ENCODE data around the gene NSMCE4A. TPM values are rescaled to one million over a fixed set of nuclear protein-coding genes. Genes with fewer than 3 reads are reported as not detected.
A peak's percentile ranks its signal among the peaks of the same experiment; 100 is the strongest.
"Not testable (repeated sequence)": the region's sequence is repeated elsewhere in the genome, so short reads cannot be mapped to it uniquely, and the experiment has no call there.

The NSMCE4A gene
- polyA plus RNA-seq, 3 donors from 2014 or later = 38.5 to 79.6 (median 48.7) TPM

DNA sequence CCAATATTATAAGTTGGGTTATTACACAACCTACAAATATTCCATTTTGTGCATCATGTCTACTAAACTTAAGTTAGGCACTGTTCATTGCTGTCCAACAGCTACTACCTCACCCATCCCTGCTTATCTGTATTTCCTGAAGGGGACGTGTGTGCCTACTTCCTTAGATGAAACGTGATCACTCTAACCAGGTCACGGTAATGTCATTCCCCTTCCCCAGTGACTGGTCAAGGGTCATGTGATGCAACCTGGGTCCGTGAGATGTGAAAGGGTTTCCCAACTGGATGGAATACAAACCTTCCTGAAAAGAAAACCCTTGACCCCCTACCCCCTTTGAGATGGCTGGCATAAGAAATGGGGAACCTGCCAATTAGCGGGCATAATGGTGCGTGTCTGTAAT, 1.6 kb upstream of the NSMCE4A start:
- peak overlapping the region; percentile 2 to 82 (median 41) for H3K4me3 Mint-ChIP-seq
- no peak overlapping the region for H3K27ac Mint-ChIP-seq
- no peak for DNase-seq
- H3K27me3 Mint-ChIP-seq (ENCODE audit: low read depth in 3 of 3) = peaks cover 0 to 4% (median 0%) of the 10 kb centered on the region in 3 donors
- peaks cover 0 to 6% (median 3%) of the 10 kb centered on the region in 3 donors for H3K36me3 Mint-ChIP-seq
- H3K4me1 Mint-ChIP-seq = peaks cover 23 to 26% of the 10 kb centered on the region in 2 donors
- no peaks in the 10 kb centered on the region for H3K9me3 Mint-ChIP-seq

DNA sequence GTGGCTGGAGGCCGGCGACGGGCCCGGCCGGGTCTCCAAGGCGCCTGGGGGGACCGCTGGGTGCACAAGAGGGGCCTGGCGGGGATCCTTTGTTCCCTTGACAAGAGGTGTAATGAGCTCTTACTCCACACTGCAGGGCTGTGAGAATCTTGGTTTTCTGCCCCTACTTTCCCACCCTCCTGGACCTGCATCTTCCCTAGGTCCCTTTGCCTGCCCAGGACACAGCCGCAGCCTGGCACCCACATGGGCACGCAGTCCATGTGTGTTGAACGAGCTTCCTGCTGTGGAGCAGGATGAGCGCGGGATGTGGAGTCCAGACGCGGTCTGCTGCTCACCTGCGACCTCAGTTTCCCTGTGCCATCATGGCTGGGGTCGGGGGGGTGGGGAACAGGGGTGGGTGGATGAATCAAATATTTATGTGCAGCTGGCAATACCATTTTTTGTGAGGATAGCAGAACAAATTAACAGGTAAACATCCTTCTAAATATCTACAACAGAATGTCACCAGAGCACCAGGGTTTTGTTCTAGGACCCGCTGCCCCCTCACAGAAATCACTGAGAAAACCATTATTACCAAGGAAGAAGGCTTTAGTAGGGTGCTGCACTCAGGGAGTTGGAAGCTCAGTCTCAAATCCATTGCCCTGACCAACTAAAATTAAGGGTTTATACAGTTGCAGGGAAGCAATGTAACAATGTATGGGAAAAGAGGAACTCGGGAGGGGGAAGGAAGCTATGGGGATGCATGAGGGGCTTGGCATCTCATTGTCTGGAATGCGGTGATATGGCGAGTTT, 474 bp upstream of the NSMCE4A start:
- peak overlapping the region; percentile 67 to 85 (median 80) for H3K4me3 Mint-ChIP-seq
- H3K4me1 Mint-ChIP-seq = peaks cover 25 to 26% of the 10 kb centered on the region in 2 donors

DNA sequence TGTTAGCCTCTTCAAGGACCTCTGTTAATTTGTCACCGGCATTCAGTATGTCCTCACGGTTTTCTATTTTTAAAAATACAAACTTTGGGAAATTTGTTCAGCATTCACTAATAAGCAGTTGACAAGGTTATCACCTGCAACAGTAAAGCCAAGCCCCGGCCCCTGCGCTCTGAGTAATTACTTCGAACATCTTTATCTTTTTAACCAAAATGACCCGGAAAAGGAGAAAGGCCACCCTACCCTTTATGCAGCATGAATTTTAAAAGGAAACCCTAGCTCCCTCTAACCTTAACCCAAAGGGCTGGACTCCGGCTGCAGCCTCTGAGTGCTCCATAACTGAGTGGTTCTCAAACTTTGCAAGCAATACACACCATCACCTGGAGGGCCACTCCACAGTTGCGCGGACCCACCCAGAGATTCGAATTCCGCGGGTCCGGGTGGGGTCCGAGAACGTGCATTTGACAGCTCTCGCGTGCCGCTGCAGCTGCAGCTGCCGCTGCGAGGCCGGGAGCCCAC, 940 bp downstream of the NSMCE4A start:
- Mint-ChIP-seq H3K9me3 (no peaks in the 10 kb centered on the region), H3K4me3 (peak overlapping the region; percentile 66 to 83 (median 80)), H3K27me3 (ENCODE audit: low read depth in 3 of 3) (peaks cover 0 to 4% (median 0%) of the 10 kb centered on the region in 3 donors), H3K4me1 (peaks cover 25 to 26% of the 10 kb centered on the region in 2 donors), H3K36me3 (peaks cover 4 to 17% (median 7%) of the 10 kb centered on the region in 3 donors), H3K27ac (peak overlapping the region in 2 of 6 donors; percentile 28 to 56)
- DNase-seq = no peak

More for the DNA sequence above, 474 bp upstream of the NSMCE4A start:
- Mint-ChIP-seq H3K27ac (peak overlapping the region in 3 of 6 donors; percentile 10 to 71 (median 68)), H3K9me3 (no peaks in the 10 kb centered on the region), H3K27me3 (ENCODE audit: low read depth in 3 of 3) (peaks cover 0 to 4% (median 0%) of the 10 kb centered on the region in 3 donors), H3K36me3 (peaks cover 3 to 15% (median 6%) of the 10 kb centered on the region in 3 donors)
- no peak for DNase-seq

DNA sequence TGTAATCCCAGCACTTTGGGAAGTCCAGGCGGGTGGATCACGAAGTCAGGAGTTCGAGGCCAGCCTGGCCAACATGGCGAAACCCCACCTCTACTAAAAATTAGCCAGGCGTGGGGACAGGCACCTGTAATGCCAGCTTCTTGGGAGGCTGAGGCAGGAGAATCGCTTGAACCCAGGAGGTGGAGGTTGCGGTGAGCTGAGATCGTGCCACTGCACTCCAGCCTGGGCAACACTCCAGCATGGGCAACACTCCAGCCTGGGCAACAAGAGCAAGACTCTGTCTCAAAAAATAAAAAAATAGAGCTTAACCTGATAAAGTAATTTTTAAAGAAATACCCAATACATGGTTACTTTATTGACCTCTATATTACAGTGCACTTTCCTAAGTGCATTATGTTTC, 5.9 kb downstream of the NSMCE4A start:
- H3K4me3 Mint-ChIP-seq; H3K9me3 Mint-ChIP-seq; H3K27ac Mint-ChIP-seq; DNase-seq; H3K27me3 Mint-ChIP-seq (ENCODE audit: low read depth in 3 of 3): not testable (repeated sequence)
- Mint-ChIP-seq H3K4me1 (peaks cover 18 to 19% of the 10 kb centered on the region in 2 donors), H3K36me3 (peaks cover 9 to 42% (median 15%) of the 10 kb centered on the region in 3 donors)

DNA sequence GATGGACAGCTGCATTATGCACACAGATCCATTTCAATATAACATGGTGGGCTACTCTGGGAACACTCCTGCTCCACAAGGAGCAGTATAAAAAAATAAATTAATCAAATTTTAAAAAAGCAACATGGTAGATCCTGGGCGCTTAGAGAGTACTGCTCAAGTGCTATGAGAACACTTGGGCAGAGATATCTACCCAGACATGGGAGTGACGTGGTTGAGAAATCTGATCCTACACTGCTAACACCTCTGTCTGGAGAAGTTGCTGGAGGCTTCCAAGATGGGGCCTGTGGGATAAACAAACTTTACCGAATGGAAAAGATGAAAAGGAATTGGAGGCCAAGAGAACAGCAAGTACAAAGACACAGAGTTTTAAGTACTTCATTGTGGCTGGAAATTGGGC, 9.0 kb downstream of the NSMCE4A start:
- Mint-ChIP-seq H3K27ac (no peak overlapping the region), H3K36me3 (peaks cover 9 to 36% (median 17%) of the 10 kb centered on the region in 3 donors), H3K4me1 (no peaks in the 10 kb centered on the region), H3K27me3 (ENCODE audit: low read depth in 3 of 3) (no peaks in the 10 kb centered on the region), H3K4me3 (no peak overlapping the region), H3K9me3 (no peaks in the 10 kb centered on the region)
- DNase-seq = no peak

DNA sequence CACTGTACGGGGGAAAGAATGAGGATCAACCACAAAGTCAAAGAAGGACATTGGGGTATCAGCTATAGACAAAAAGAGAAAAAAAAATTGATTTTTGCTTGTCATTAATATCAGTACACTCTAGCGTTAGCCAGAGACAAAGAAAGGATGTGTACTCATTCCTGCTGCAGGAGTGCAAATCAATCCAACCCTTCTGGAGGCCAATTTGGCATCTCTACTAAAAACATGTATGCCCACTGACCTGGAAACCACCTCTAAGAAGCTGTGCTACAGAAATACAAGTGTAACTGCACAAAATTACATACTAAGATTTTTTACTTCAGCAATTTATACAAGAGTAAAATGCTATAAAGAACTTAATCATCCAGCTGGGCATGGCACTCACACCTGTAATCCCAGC, 13.6 kb downstream of the NSMCE4A start:
- Mint-ChIP-seq H3K4me1 (no peaks in the 10 kb centered on the region), H3K27ac (no peak overlapping the region), H3K27me3 (ENCODE audit: low read depth in 3 of 3) (no peaks in the 10 kb centered on the region), H3K36me3 (peaks cover 13 to 38% (median 17%) of the 10 kb centered on the region in 3 donors), H3K4me3 (no peak overlapping the region), H3K9me3 (no peaks in the 10 kb centered on the region)
- no peak for DNase-seq

DNA sequence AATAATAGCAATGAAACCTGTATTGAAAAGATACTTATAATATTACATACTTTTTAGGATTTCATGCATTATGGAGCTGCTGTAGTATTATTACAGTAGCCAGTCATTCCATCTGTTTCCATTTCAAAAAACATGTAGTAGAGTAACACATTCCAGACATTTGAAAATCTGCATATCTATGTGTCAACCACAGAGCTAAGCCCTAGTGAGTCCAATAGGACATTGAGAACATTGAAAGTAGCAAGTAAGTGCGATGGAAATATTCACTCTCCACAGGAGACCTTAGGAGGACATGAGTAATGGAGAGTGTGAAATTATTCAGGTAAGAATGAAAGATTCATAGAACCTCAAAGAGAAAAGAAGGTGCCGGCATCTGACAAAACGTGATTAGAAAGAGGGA, 15.3 kb downstream of the NSMCE4A start:
- Mint-ChIP-seq H3K4me3 (no peak overlapping the region), H3K36me3 (peaks cover 12 to 39% (median 16%) of the 10 kb centered on the region in 3 donors), H3K4me1 (no peaks in the 10 kb centered on the region), H3K27ac (no peak overlapping the region), H3K27me3 (ENCODE audit: low read depth in 3 of 3) (no peaks in the 10 kb centered on the region), H3K9me3 (no peaks in the 10 kb centered on the region)
- DNase-seq = no peak

DNA sequence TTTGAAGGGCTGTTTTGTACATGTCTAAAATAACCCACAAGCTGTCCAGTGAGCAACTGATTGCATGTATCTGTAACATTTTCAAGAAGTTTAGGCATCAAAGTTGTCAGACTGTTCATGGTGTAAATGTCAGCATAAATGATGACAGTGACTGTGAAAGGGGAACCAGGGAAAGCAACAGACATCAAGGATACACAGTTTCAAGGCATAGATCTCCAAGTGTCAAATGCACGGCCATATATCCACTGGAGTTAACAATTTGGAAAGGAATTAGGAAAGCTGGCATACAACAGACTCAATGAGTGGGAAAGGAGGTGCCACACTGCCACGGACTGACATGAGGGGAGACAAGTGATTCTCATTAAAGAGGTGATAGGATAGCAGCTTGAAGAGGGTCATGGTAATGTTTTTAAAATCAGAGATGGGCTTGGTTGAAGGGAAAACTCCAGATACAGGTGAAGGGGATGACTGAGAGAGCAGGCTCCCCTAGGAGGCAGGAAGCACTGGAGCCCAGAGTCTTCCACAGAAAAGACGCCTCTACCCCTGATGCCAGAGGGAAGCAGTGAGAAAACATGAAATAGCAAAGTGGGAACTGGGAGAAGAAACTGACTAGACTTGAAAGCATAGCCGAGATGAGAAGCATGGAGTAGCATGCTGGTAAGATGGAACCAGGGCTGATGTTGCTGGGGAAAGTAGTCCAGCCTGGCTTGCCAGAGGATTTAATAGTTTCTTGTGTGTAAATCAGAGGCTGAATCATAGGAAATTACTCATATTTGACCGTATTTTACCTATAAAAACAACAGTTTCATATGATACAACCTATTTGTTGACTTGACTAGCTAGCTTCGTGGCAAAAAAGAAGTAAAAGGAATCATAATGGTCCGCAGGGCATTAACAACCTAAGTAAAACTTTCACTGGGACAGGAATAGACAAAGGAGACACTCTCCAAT, 18.6 kb downstream of the NSMCE4A start:
- H3K4me3 Mint-ChIP-seq = no peak overlapping the region
- H3K9me3 Mint-ChIP-seq = no peaks in the 10 kb centered on the region
- H3K36me3 Mint-ChIP-seq = peaks cover 14 to 43% (median 18%) of the 10 kb centered on the region in 3 donors
- no peak for DNase-seq
- H3K27me3 Mint-ChIP-seq (ENCODE audit: low read depth in 3 of 3) = no peaks in the 10 kb centered on the region
- H3K4me1 Mint-ChIP-seq = no peaks in the 10 kb centered on the region
- H3K27ac Mint-ChIP-seq = peak overlapping the region in 3 of 6 donors; percentile 8 to 40 (median 15)

DNA sequence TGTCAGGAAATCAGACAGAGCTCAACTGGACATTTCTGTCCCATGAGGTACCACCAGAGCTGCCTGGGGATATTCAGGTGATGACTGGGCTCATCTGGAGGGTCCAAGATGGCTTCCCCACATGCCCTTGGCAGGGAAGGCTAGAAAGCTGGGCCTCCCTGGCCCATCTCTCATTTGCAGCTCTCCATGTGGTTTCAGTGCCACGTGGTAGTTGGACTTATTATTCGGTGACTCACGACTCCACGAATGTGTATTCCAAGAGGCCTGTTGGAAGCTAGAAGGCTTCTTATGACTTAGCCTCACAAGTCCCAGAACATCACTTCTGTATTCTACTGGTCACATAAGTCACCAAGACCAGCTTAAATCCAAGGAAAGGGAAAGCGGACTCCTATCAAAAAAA, 22.8 kb downstream of the NSMCE4A start:
- no peaks in the 10 kb centered on the region for H3K27me3 Mint-ChIP-seq (ENCODE audit: low read depth in 3 of 3)
- H3K9me3 Mint-ChIP-seq = no peaks in the 10 kb centered on the region

DNA sequence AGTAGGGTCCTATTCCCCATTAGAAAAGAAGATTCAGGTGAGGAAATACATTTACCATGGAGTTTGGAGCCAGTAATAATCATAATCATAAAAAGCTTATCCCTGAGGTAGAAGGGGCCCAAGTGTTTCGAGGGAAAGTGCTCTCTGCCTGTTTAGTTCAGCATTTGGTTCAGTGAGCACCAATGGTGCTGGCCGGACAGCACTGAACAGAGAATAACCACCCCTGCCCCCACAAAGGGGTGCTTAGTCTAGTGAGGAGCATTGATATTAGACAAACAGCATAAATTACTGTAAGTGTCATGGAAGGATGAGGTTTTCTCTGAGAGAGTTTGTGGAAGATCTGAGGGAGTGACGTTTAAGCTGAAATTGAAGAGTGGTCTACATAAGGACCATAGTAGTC, 25.6 kb downstream of the NSMCE4A start:
- peaks cover 6 to 17% (median 12%) of the 10 kb centered on the region in 3 donors for H3K36me3 Mint-ChIP-seq
- no peak for DNase-seq
- H3K4me3 Mint-ChIP-seq = no peak overlapping the region
- no peak overlapping the region for H3K27ac Mint-ChIP-seq
- H3K4me1 Mint-ChIP-seq = no peaks in the 10 kb centered on the region
- H3K9me3 Mint-ChIP-seq = no peaks in the 10 kb centered on the region
- no peaks in the 10 kb centered on the region for H3K27me3 Mint-ChIP-seq (ENCODE audit: low read depth in 3 of 3)

More for the DNA sequence above, 22.8 kb downstream of the NSMCE4A start:
- no peak overlapping the region for H3K27ac Mint-ChIP-seq
- peaks cover 10 to 32% (median 26%) of the 10 kb centered on the region in 3 donors for H3K36me3 Mint-ChIP-seq
- H3K4me3 Mint-ChIP-seq = no peak overlapping the region
- DNase-seq = no peak
- no peaks in the 10 kb centered on the region for H3K4me1 Mint-ChIP-seq

DNA sequence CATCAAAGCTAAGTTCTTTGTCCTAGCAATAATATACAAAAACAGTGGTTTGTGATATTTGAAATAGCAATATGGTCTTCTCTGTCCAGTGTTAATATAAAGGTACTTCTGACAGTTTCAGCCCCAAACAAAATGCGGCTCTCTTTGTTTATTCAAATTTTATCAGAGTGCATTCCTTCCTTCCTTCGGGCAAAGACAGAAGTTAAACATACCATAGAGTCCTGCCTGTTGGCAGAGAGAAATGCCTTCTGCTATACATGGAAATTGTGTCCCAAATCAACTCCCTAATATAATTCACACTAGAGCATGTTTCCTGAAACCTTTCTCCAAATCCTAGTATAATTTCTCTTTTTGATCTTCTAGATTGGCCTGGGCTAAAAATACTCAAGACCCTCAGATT, 26.0 kb downstream of the NSMCE4A start:
- Mint-ChIP-seq H3K27ac (no peak overlapping the region), H3K4me3 (no peak overlapping the region)

DNA sequence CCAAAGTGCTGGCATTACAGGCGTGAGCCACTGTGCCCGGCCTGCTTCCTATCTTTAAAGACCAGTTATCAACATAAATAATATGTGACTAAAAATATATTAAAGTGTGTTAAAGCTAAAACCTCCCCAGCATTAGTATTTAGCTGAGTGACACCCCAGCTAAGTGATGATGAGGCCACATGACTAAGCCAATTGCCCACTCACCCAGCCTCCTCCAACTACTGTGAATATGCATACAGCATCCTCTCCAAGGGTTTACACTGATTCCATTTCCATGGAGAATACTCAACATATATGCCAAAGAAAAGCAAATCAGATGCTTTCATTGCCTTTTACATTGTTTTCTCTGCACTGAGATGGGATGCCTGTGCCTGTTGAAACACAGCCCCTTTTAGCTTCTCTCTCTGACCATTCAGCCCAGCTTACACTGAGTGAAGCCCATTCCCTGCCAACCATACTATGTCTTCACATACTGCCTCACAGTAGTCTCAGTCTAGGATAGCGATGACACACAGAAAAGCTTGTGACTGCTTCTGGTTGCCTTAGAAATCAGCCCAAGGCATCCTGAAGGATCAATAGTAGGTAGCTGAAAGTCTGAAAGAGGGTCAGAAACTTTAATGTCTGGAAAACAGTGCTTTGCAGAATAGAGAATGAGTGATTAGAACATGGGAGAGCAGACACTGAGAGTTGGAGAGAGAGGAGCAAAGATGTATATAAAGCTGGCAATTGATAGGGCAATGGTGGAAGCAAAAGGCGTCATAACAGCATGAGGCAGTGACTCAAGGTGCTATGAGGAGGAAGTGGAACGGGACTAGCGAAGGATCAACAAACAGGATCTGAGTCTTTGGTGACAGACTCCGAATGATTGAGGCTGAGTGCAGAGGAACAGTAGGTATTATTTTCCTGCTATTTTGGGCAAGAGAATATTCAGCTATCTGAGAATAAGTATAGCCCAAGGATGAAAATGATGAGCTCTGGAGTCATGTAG, 27.4 kb downstream of the NSMCE4A start:
- Mint-ChIP-seq H3K36me3 (peaks cover 3 to 11% (median 5%) of the 10 kb centered on the region in 3 donors), H3K27ac (peak overlapping the region in 1 of 6 donors; percentile 16), H3K9me3 (no peaks in the 10 kb centered on the region), H3K4me3 (no peak overlapping the region), H3K27me3 (ENCODE audit: low read depth in 3 of 3) (peaks cover 0 to under 1% (median 0%) of the 10 kb centered on the region in 3 donors), H3K4me1 (no peaks in the 10 kb centered on the region)
- DNase-seq = no peak

More for the DNA sequence above, 26.0 kb downstream of the NSMCE4A start:
- Mint-ChIP-seq H3K27me3 (ENCODE audit: low read depth in 3 of 3) (no peaks in the 10 kb centered on the region), H3K4me1 (no peaks in the 10 kb centered on the region), H3K36me3 (peaks cover 6 to 17% (median 12%) of the 10 kb centered on the region in 3 donors), H3K9me3 (no peaks in the 10 kb centered on the region)
- DNase-seq = no peak
